K562 (cell line): Measurements from ENCODE around the gene ZBTB47. TPM values are rescaled to one million over a fixed set of nuclear protein-coding genes. Genes with fewer than 3 reads are reported as not detected.
A peak's percentile ranks its signal among the peaks of the same experiment; 100 is the strongest.

Experiments
- CBFA2T2 ChIP-seq: fragments of 450-650 bp; conservative IDR thresholded peaks from 2 replicates; pipeline ENCODE4 v1.6.1; 2017; ENCODE audit warnings: mild to moderate bottlenecking
- FOS ChIP-seq: IDR thresholded peaks from 3 replicates; pipeline ENCODE4 v1.6.1; 2011; ENCODE audit not compliant: insufficient read length; ENCODE audit errors: extremely low read depth
- FOXP1 ChIP-seq: sonication (generic); formaldehyde crosslinking; IDR thresholded peaks from 2 replicates; pipeline ENCODE4 v1.8.0; 2022; ENCODE audit warnings: mild to moderate bottlenecking, missing genetic modification reagents
- GABPA ChIP-seq: fragments of 200-800 bp; sonication (Bioruptor generic); conservative IDR thresholded peaks from 2 replicates; pipeline ENCODE4 v1.6.1; 2016; ENCODE audit warnings: low read depth, missing genetic modification characterization, missing compliant biosample characterization
- GABPB1 ChIP-seq: sonication (generic); formaldehyde crosslinking; IDR thresholded peaks from 2 replicates; pipeline ENCODE4 v1.8.0; 2022; ENCODE audit warnings: mild to moderate bottlenecking, missing genetic modification reagents
- HDAC2 ChIP-seq: fragments of 450-650 bp; IDR thresholded peaks from 2 replicates; pipeline ENCODE4 v1.6.1; 2016; ENCODE audit warnings: mild to moderate bottlenecking
- ILK ChIP-seq: fragments of 450-650 bp; IDR thresholded peaks from 2 replicates; pipeline ENCODE4 v1.6.1; 2016; ENCODE audit warnings: missing genetic modification characterization, low read depth, mild to moderate bottlenecking, missing compliant biosample characterization, moderate library complexity, borderline replicate concordance
- JUND ChIP-seq, 2 experiments: IDR thresholded peaks; 2 replicates in 1 of 2; 3 replicates in 1 of 2; pipeline ENCODE4 v1.6.1; 2011; ENCODE audit warnings: borderline replicate concordance in 2 of 2, low read depth in 2 of 2, low read length in 2 of 2, improper control_type of control experiment in 1 of 2, missing biosample characterization in 1 of 2, missing genetic modification characterization in 1 of 2, missing genetic modification reagents in 1 of 2
- MECOM ChIP-seq: fragments of 250-450 bp; sonication (Bioruptor Pico); IDR thresholded peaks from 2 replicates; pipeline ENCODE4 v1.8.0; 2022; ENCODE audit warnings: inconsistent platforms
- NR2F6 ChIP-seq: fragments of 450-650 bp; formaldehyde crosslinking; IDR thresholded peaks from 2 replicates; pipeline ENCODE4 v1.4.0; 2020; ENCODE audit warnings: mild to moderate bottlenecking
- PHF8 ChIP-seq: fragments of 200-600 bp; sonication (generic); IDR thresholded peaks from 2 replicates; pipeline ENCODE4 v1.6.1; 2012; ENCODE audit warnings: mixed run types, mild to moderate bottlenecking, inconsistent platforms, low read length, moderate library complexity, borderline replicate concordance
- RBM22 ChIP-seq: fragments of 200-400 bp; formaldehyde crosslinking; IDR thresholded peaks from 2 replicates; pipeline ENCODE4 v1.6.1; 2018; ENCODE audit warnings: low read length, low read depth; ENCODE audit not compliant: poor library complexity, severe bottlenecking
- RCOR1 ChIP-seq, 2 experiments: IDR thresholded peaks; 2 replicates each; pipeline ENCODE4 v1.6.1; 2012; ENCODE audit warnings: low read depth in 2 of 2, low read length in 2 of 2, borderline replicate concordance in 1 of 2, improper control_type of control experiment in 1 of 2
- SAFB2 ChIP-seq: fragments of 200-400 bp; formaldehyde crosslinking; IDR thresholded peaks from 2 replicates; pipeline ENCODE4 v1.6.1; 2018; ENCODE audit warnings: borderline replicate concordance, low read length, low read depth, moderate library complexity; ENCODE audit not compliant: severe bottlenecking
- SREBF1 ChIP-seq: fragments of 150-350 bp; IDR thresholded peaks from 2 replicates; pipeline ENCODE4 v1.6.1; 2014; ENCODE audit warnings: antibody characterized with exemption, low read depth, low read length, borderline replicate concordance
- TCF7L2 ChIP-seq: fragments of 150-350 bp; IDR thresholded peaks from 2 replicates; pipeline ENCODE4 v1.6.1; 2016; ENCODE audit warnings: low read depth, mild to moderate bottlenecking, low read length, moderate library complexity
- ZBTB8A ChIP-seq: fragments of 450-650 bp; IDR thresholded peaks from 2 replicates; pipeline ENCODE4 v1.6.1; 2018; ENCODE audit warnings: mild to moderate bottlenecking, moderate library complexity; ENCODE audit not compliant: partially characterized antibody
- ZFP1 ChIP-seq: fragments of 450-650 bp; formaldehyde crosslinking; IDR thresholded peaks from 2 replicates; pipeline ENCODE4 v1.4.0; 2020; ENCODE audit warnings: mild to moderate bottlenecking, mixed read lengths
- polyA plus RNA-seq, 8 experiments: library from polyadenylated mRNA; depleted of rRNA in 4 of 8; stranded (reverse) in 5 of 8; unstranded in 3 of 8; fragments of >200 nt; fragmentation: Nextera tagmentation in 2 of 8; fragmentation: Illumina TruSeq in 1 of 8; extraction: Ambion mirVana in 2 of 8; extraction: Trizol in 1 of 8; gene quantifications; 2 replicates each; pipeline versions ENCODE4 v1.2.1 to v1.2.3, GENCODE V29; 2011 to 2014; ENCODE audit warnings: inconsistent platforms in 1 of 8, missing spikeins in 1 of 8
- total RNA-seq, 7 experiments: library from RNA; depleted of rRNA in 6 of 7; stranded (reverse); fragments of >200 nt in 6 of 7; fragmentation: Illumina TruSeq in 2 of 7; extraction: Trizol in 2 of 7; gene quantifications; 2 replicates each; pipeline versions ENCODE4 v1.2.1 to v1.2.3, GENCODE V29; 2011 to 2021; ENCODE audit warnings: low replicate concordance in 1 of 7
- TF ChIP-seq, protein P1 (sequence below): sonication (generic); formaldehyde crosslinking; IDR thresholded peaks from 2 replicates; pipeline ENCODE4 v1.8.0; 2022; ENCODE audit warnings: mild to moderate bottlenecking, low read depth, missing genetic modification reagents
- TF ChIP-seq, protein P2 (sequence below), 3 experiments: fragments of 200-800 bp in 1 of 3; sonication (Bioruptor generic) in 1 of 3; sonication (generic) in 1 of 3; formaldehyde crosslinking in 1 of 3; IDR thresholded peaks; 2 replicates each; pipeline versions ENCODE4 v1.6.1 to v1.8.0; 2016 to 2022; ENCODE audit warnings: mild to moderate bottlenecking in 2 of 3, missing compliant biosample characterization in 2 of 3, missing genetic modification characterization in 2 of 3, missing genetic modification reagents in 1 of 3
- TF ChIP-seq, protein P3 (sequence below): IDR thresholded peaks from 3 replicates; pipeline ENCODE4 v1.6.1; 2011; ENCODE audit warnings: borderline replicate concordance, mild to moderate bottlenecking; ENCODE audit not compliant: insufficient read length, insufficient read depth

ZBTB47 gene
- total and polyA plus RNA-seq, 9 of the 15 experiments (the other 6 are each of a cell fraction or from before 2014, with no cell fraction given), result 0.11 to 4.6 (median 1.7) TPM; not detected in 1

DNA sequence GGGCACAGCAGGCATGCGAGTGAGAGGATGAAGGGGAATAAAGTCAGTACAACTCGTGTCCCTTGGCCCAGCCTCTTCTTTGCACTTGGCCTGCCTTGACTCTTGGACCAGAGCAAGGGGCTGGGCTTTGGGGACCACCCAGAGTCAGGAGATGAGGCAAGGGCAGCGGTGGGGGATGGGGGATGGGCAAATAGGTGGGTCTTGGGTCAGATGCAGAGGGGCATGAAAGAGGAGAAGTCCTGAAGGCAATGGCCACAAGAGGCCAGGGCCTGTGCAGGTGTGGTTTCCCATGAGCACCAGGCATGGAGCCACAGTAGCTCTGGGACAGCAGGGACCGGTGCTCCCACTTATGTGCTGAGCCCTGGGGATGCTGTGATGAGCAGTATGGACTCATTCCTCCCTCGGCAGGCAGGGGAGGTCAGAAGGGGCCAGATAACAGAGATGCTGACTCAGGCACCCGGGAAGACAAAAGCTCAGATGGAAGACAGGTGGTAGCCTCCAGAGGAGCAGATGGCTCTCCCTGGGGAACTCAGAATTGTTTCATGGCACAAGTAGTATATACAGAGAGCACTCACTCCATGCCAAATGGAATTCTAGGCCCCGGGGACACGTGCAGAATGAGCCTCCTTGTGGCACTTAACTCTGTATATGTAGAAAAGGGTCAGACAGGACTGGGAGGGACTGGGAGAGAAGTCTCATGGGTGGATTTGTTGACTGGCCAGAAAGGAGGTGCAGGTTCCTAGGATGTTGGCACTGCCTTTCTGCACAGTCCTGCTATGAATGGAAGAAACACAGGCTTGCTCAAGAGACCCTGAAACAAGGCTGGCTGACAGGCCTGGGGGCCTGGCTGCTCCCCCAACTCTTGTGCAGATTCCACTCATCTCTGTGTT is 14.3 kb downstream of the ZBTB47 start (continued):
- TF ChIP-seq ZFP1 (CRISPR knock-in tag) (no peak), JUND (IDR thresholded peaks at IDR 0.05; ENCODE audit: borderline replicate concordance, low read depth, low read length) (no peak), JUND (tag; IDR thresholded peaks at IDR 0.05; ENCODE audit: borderline replicate concordance, low read depth, low read length) (no peak), SREBF1 (no peak), GABPB1 (CRISPR knock-in tag) (no peak), PHF8 (no peak), RBM22 (no peak), ZBTB8A (no peak), FOXP1 (CRISPR knock-in tag) (no peak), FOS (no peak), MECOM (CRISPR knock-in tag) (no peak), RCOR1 (IDR thresholded peaks at IDR 0.05; ENCODE audit: borderline replicate concordance in 1 of 2, low read depth in 2 of 2, low read length in 2 of 2) (peak in 1 of 2 experiments; percentile 72; a peak in 2 of 4 replicates), GABPA (no peak), TCF7L2 (no peak), SAFB2 (no peak), HDAC2 (no peak), NR2F6 (CRISPR knock-in tag) (no peak), ILK (tag) (no peak), CBFA2T2 (0 out of 2 replicates have a peak, but pooled peaks have one; percentile 7)
- TF ChIP-seq, protein P1, sequence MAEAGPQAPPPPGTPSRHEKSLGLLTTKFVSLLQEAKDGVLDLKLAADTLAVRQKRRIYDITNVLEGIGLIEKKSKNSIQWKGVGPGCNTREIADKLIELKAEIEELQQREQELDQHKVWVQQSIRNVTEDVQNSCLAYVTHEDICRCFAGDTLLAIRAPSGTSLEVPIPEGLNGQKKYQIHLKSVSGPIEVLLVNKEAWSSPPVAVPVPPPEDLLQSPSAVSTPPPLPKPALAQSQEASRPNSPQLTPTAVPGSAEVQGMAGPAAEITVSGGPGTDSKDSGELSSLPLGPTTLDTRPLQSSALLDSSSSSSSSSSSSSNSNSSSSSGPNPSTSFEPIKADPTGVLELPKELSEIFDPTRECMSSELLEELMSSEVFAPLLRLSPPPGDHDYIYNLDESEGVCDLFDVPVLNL (CRISPR knock-in tag), result no peak
- TF ChIP-seq, protein P2, sequence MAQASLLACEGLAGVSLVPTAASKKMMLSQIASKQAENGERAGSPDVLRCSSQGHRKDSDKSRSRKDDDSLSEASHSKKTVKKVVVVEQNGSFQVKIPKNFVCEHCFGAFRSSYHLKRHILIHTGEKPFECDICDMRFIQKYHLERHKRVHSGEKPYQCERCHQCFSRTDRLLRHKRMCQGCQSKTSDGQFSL (CRISPR knock-in tag; IDR thresholded peaks at IDR 0.05), result no peak
- TF ChIP-seq, protein P2 (tag; IDR thresholded peaks at IDR 0.05), result no peak
- TF ChIP-seq, protein P3, sequence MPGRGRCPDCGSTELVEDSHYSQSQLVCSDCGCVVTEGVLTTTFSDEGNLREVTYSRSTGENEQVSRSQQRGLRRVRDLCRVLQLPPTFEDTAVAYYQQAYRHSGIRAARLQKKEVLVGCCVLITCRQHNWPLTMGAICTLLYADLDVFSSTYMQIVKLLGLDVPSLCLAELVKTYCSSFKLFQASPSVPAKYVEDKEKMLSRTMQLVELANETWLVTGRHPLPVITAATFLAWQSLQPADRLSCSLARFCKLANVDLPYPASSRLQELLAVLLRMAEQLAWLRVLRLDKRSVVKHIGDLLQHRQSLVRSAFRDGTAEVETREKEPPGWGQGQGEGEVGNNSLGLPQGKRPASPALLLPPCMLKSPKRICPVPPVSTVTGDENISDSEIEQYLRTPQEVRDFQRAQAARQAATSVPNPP, result no peak
